NCI-H2029 treated with DMSO at 0.1 percent for 48 hours (cell line): ENCODE measurements around the gene TBXAS1.

Experiments
- DNase-seq: peaks from one replicate; lab custom pipeline; 2025; lab: John Stamatoyannopoulos, UW

The TBXAS1 gene

GRCh38 chr7:139854803-139855497 lies 25.9 kb downstream of the TBXAS1 start:
- no peak for DNase-seq

DNA sequence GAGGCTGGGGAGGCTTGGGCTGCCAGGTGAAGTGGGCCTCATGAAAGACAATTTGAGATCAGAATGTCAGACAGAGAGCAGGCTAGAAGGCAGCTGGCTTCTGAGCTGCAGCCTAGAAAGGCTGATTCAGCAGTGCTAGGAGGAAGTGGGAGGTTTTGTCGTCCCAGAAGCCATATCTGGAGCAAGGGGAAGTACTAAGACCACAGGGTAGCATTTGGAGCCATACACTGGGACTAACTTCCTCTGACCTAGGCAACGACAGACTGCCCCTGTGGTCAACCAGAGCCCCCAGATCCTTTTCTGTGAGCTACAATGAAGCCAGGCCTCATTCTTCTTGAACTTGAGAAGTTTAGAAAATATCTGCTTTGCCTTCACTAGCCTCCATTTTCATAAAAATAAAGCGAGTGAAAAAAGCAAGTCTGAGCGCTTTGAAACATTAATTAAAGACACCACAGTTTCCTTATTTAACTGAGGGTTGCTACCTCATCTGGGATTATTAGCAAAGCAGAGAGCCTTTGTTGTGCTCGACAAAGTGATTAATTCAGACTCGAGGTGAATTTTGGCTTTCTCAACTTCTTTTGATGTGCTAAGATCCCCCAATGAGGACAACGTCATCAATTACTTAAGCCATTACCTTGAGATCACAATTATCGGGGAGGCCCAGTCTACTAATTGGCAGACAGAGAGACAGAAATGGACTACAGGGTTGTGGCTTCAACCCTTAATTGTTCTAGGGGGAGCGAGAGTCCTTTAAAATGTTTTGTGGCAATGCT lies 26.6 kb downstream of the TBXAS1 start:
- no peak for DNase-seq

GRCh38 chr7:139857791-139858190 lies 28.7 kb downstream of the TBXAS1 start:
- no peak for DNase-seq

DNA sequence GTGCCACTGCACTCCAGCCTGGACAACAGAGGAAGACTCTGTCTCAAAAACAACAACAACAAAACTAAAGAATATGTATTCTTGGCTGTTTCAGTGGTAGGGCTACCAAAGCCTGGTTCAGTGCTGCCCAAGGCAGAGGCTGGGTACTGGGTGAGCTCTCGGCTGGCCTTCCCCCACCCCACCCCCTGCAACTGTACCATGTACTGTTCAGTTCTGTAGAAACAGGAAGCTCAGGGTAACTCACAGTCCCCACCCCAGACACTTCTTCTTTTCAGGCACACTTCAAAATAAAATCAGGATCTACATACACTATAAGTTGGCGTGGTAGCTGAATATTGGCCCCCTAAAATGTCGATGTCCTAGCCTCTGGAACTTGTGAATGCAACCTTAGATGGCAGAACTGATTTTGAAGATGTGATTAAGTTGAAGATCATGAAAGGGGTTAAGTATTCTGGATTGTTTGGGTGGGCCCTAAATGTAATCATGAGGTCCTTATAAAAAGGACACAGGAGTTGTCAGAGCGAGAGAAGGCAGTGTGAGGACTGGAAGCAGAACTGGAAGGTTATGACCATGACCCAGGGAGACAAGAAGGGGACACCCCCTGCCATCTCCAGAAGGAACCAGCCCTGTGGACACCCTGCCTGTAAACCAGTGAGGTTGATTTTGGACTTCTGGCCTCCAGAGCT lies 31.2 kb downstream of the TBXAS1 start:
- no peak for DNase-seq

- no peak for DNase-seq
These were observed 32.7 kb downstream of the TBXAS1 start for GRCh38 chr7:139861803-139862202.

- DNase-seq = no peak
These were observed 37.2 kb downstream of the TBXAS1 start for GRCh38 chr7:139866047-139866837.

GRCh38 chr7:139867847-139868246 lies 38.8 kb downstream of the TBXAS1 start:
- DNase-seq = no peak

DNA sequence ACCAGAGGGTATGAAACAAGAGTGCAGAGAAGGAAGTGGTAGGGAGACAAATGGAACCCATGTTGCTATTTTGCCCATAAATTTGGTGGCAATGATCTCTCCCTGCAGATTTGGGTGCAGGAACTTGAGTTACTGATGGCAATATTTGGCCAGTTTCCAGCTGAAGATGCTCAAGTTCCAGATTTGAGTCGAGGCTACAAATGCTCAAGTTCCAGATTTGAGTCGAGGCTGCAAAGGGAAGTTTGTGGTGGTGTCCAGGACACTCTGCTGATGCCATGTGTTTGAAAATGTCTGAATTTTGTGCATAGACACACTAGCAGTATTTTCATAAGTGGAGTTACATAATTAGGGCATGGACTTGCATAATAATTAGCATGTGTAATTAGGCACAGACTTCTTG lies 40.8 kb downstream of the TBXAS1 start:
- DNase-seq = no peak

DNA sequence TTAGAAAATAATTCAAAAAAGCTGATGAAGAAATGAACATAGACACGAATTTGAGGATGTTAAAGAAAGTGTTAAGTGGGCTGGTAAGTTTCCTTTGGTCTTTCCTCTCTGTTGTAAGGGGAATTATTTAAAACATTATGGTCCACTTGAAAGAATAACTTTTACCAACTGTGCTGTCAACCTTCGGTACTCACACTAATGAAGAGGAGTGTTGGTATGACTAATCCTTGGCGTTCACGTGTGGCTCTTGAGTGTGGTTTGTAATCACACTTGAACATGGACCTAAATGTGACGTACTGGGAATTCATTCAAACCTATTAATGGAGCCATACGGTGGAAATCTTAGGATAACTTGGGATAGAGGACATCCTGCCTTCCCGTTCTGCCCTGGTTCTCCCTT lies 41.3 kb downstream of the TBXAS1 start:
- DNase-seq = no peak

DNA sequence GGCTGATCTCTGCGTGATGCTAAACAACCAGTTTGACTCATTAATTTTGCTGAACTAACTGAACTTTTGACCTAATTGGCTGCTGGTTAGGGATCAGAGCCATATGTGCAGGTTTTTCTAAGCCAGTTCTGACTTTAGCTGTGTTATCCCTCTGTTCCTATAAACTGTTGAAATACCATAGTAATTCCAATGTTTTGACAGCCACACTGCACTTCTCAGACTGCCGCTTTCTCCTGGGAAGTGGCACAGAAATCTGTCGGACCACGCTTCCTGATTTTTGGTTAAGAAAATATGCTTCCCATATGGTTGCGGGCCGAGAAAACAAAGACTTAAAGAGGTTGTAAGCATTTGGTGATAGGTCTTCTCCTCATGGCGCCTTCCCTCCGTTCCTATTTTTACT lies 42.3 kb downstream of the TBXAS1 start:
- no peak for DNase-seq

DNA sequence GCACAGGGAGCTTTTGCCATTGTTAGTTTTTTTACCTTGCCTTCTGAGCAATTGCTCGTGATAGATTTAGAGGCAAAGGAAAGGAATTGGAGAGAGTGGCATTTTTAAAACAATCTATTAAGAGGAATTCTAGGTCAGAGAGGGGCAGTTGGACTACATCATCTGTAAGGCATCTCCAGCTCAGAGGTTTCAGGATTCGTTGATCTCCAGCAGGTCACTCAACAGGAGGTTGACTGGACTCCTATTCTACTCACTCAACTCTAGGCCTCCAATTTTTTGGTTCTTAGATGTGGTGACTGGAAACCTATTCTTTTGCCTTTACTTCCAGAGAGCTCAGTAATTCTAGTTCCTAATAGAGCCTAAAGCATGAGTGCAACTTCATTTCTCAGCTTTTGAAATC lies 42.8 kb downstream of the TBXAS1 start:
- DNase-seq = no peak

- DNase-seq = no peak
These were observed 44.7 kb downstream of the TBXAS1 start for GRCh38 chr7:139873593-139874301.

DNA sequence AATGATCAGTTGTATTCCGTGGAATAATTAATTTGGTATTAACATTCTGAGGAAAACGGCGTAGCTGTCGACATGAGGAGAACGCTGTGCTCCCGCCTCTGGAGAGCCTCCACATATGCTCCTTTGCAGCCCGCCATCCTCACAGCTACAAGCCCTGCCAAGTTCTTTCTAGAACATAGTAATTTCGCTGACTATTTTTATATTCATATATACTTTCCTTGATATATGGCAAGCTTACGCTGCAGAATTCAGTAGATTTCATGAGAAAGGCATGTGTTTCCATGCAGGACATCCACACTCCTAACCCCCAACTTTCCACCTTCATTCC lies 45.2 kb downstream of the TBXAS1 start:
- DNase-seq = no peak

- no peak for DNase-seq
These were observed 46.8 kb downstream of the TBXAS1 start for GRCh38 chr7:139875821-139876241.

- no peak for DNase-seq
These were observed 47.7 kb downstream of the TBXAS1 start for GRCh38 chr7:139876622-139877283.

DNA sequence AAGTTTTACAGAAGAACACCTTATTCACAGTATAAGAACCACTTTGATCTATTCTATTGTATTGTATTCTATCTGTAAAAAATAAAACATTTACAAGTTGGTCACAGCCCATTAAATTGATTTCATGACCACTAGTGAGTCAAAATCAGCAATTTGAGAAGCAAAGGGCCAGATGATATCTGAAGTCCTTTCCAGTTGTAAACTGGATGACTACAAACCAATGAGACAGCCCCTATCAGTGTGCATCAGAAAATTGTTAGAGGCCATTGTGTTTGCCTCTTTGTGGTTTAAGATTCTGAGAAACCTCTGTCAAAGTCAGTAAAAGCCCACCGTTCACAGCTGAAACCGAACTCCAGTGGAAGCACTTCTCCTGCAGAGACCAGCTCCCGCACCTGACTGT lies 54.8 kb downstream of the TBXAS1 start:
- no peak for DNase-seq

DNA sequence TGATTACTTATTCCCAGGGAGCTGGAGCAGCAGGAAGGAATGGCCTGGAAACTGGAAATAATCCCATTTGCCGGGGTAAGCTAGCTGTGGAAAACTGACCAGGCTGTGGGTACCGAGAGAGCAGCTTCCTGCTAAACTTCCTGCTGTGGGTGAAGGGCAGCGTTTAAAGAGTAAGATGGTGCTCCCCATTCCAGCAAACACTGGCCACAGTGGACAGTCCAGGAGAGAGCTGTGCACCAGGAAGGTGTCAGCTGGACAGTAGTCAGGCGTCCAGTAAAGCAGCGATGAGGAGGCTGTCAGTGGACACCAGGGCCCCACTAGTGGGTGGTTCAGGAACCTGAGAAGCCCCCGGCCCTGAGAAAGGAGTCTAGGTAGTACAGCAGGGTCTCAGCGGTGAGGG lies 55.4 kb downstream of the TBXAS1 start:
- DNase-seq = no peak

DNA sequence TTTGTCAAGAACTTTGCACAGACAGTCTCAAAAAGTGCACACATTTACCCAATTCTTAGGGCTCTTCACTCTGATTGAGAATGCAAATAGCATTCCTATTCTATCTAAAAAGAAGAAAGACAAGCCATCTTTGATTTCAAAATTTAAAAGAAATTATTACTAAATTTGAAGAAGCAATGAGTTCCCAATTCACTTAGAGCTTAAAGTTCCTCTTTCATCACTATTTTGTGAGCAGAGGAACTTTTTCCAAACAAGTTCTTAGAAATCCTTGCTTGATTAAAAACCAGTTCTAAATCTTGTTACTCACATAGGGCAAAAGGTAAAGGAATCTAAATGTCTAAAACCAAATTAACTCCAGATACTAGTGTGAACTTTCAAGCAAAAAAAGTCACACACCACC lies 56.4 kb downstream of the TBXAS1 start:
- DNase-seq = no peak

DNA sequence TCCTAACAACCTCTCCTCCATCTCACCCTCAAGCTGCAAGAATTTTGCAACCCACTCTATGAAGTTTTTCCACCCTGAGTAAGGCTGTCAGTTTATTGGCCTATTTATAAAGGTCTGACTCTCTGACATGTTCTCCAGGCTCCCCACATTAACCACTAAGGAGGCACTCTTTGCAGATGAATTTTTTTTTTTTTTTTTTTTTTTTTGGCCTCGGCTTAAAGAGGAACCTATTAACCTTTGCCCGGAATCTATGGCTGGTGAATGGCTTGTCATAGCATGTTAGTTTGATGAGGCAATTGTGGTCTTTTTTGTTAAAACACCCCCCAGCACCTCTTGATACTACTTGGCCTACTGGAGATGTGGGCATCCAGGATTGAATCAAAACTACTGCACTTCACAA lies 57.1 kb downstream of the TBXAS1 start:
- DNase-seq = no peak

DNA sequence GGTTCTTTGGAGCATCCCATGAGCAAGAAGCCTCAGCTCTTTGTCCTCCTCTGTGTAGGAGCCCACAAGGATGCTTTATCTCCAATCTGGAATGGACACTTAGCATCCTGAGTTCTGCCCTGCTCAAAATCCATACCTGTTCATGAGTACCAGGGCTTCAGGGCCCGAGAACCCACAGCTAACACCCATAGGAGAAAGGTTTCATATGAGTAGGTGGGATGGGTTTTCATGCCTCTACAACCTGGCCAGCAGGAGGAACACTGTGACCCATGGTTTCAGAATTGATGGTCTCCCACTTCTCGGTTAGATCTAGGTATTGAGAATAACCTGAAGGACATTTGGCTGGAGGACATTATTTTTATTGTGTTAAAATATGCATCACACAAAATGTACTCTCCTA lies 57.8 kb downstream of the TBXAS1 start:
- DNase-seq = no peak

DNA sequence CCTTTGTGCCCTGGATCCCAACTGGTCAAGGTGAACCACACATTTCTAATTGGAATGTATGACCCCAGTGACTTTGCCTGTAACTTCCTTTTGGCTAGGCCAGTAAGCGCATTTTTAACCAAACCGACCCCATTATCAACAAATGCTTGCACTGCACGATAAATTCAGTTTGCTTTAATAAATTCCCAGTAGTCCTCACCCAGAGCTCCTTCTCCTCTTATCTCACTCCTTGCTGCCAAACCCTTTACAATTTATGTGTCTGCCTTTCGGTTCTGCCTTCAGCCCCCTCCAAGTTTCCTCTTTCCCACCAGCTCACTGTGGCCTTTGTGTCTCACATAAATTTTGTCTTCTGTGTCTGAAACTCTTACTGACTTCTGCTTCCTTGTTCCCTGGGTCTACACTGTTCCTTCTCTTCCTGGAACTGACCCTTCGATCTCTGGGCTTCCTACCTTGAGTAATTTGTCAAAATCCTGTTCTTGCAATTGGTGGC lies 59.0 kb downstream of the TBXAS1 start:
- DNase-seq = no peak
